ENCODE measurements around the gene EPC1. TPM values are rescaled to one million over a fixed set of nuclear protein-coding genes. Genes with fewer than 3 reads are reported as not detected.

The EPC1 gene
- total RNA-seq, 3 donors from 2014 or later, result 33.7 to 47.9 (median 46.9) TPM

DNA sequence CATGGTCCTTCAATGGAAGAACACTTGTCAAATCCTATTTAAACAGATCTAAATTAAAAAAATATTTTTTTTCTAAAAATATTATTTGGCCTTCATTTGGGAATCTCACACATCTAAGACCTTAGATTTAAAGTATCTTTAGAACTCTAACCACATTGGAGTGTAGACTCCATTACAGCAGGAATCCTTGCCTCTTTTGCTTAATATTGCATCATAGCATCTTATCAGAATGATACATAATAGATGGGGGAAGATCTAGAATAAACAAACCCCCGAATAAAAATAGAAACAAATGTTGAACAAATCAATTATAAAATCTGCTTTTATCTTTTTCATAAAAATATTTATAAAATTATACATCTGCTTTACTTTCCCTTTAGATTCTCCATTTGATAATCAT, 27.6 kb upstream of the EPC1 start:
- DNase-seq (no peak), ATAC-seq (no peak)
- no peaks in the 10 kb centered on the region for H3K9me3 ChIP-seq
- intact Hi-C loops (cut with DNase I, micrococcal nuclease), result loop anchor here in 1 of 2 donors (5.0 kb wide), 1 partner anchor 73 kb away; the partner anchor contains the start of gene CCDC7
- no peak overlapping the region for H3K4me3 ChIP-seq
- TF ChIP-seq CTCF (IDR thresholded peaks at IDR 0.05), result no peak
- H3K4me1 ChIP-seq (ENCODE audit: low read depth), result peaks cover 8% of the 10 kb centered on the region
- H3K36me3 ChIP-seq (ENCODE audit: low read depth), result no peaks in the 10 kb centered on the region

DNA sequence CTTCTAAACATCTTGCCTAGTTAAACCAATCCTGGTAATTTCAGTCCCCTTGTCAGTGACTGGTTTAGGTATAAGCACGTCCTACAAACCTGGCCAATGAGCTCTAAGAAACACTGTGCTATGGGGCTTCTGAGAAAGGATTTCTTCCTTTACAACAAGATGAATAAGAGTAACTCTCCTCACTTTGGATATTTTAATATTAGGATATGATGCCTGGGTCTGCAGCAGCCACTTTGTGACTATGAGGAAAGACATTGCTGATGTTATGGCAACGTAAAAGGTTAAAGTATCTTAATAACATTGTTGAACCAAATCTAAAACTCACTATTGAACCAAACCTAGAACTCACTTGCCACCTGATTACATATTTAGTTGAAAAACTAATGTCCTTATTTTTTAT, 26.5 kb upstream of the EPC1 start:
- ATAC-seq, result no peak
- no peak for DNase-seq
- no peaks in the 10 kb centered on the region for H3K9me3 ChIP-seq
- H3K4me1 ChIP-seq (ENCODE audit: low read depth), result peaks cover 8% of the 10 kb centered on the region
- H3K36me3 ChIP-seq (ENCODE audit: low read depth), result no peaks in the 10 kb centered on the region
- no peak overlapping the region for H3K4me3 ChIP-seq
- intact Hi-C loops (cut with DNase I, micrococcal nuclease), result no loop called here
- no peak for TF ChIP-seq CTCF (IDR thresholded peaks at IDR 0.05)

- TF ChIP-seq CTCF (IDR thresholded peaks at IDR 0.05), result no peak
- Histone ChIP-seq H3K36me3 (ENCODE audit: low read depth) (no peaks in the 10 kb centered on the region), H3K9me3 (no peaks in the 10 kb centered on the region), H3K4me3 (no peak overlapping the region), H3K4me1 (ENCODE audit: low read depth) (peaks cover 9% of the 10 kb centered on the region)
- intact Hi-C loops (cut with DNase I, micrococcal nuclease), result no loop called here
- no peak for ATAC-seq
- no peak for DNase-seq
Measured at GRCh38 chr10:32373031-32373430, 26.1 kb upstream of the EPC1 start.

- ATAC-seq, result peak; percentile 35
- DNase-seq, result no peak
- Histone ChIP-seq H3K36me3 (ENCODE audit: low read depth) (no peaks in the 10 kb centered on the region), H3K9me3 (no peaks in the 10 kb centered on the region), H3K4me3 (no peak overlapping the region), H3K4me1 (ENCODE audit: low read depth) (peaks cover 15% of the 10 kb centered on the region)
- intact Hi-C loops (cut with DNase I, micrococcal nuclease), result no loop called here
- TF ChIP-seq CTCF (IDR thresholded peaks at IDR 0.05), result no peak
Measured at GRCh38 chr10:32372000-32372875, 25.3 kb upstream of the EPC1 start.

GRCh38 chr10:32371101-32371500, 24.1 kb upstream of the EPC1 start:
- Histone ChIP-seq H3K4me3 (no peak overlapping the region), H3K36me3 (ENCODE audit: low read depth) (no peaks in the 10 kb centered on the region), H3K4me1 (ENCODE audit: low read depth) (peaks cover 22% of the 10 kb centered on the region), H3K9me3 (no peaks in the 10 kb centered on the region)
- DNase-seq (no peak), ATAC-seq (no peak)
- intact Hi-C loops (cut with DNase I, micrococcal nuclease), result no loop called here
- no peak for TF ChIP-seq CTCF (IDR thresholded peaks at IDR 0.05)
